T-cell (primary cell): ENCODE results near the gene SLC16A1. TPM values are rescaled to one million over a fixed set of nuclear protein-coding genes. Genes with fewer than 3 reads are reported as not detected.

Experiments
- ATAC-seq, 4 experiments: fragments of 200-7000 bp in 3 of 4; fragments of 150-1000 bp in 1 of 4; cut with Tn5 transposase; replicated peaks in 1 of 4; 1 replicate in 3 of 4; 2 replicates in 1 of 4; pipeline ENCODE4 v1.10.0; 2021; ENCODE audit warnings: moderate library complexity in 3 of 4, mild to moderate bottlenecking in 2 of 4, moderate number of reproducible peaks in 1 of 4
- CTCF ChIA-PET, 2 donors: fragments of 300-600 bp; sonication (Branson Sonifier 250); formaldehyde crosslinking; loops; one replicate each; lab custom pipeline; 2022; ENCODE audit warnings: antibody characterized with exemption in 2 of 2; lab: Charles Lee
- POLR2A ChIA-PET, 2 donors: fragments of 300-600 bp; sonication (Branson Sonifier 250); formaldehyde crosslinking; loops; one replicate each; lab custom pipeline; 2022; ENCODE audit warnings: antibody characterized with exemption in 2 of 2; lab: Charles Lee
- DNase-seq, 35 experiments: peaks; one replicate each; pipeline versions ENCODE4 v3.0.0 to v3.0.0-alpha.2; 2013 to 2023
- H3K27ac ChIP-seq: one replicate; pipeline ENCODE4 v1.5.1; 2013; ENCODE audit warnings: low read length
- H3K27me3 ChIP-seq, 2 experiments: replicated peaks in 1 of 2; 1 replicate in 1 of 2; 2 replicates in 1 of 2; pipeline versions ENCODE4 v1.6.1 to v1.7.0; 2013; ENCODE audit warnings: low read length in 1 of 2, mixed read lengths in 1 of 2; ENCODE audit not compliant: control insufficient read depth in 2 of 2, insufficient read depth in 2 of 2; ENCODE audit errors: extremely low read depth in 1 of 2
- H3K36me3 ChIP-seq, 2 donors: 1 replicate in 1 of 2; 2 replicates in 1 of 2; pipeline versions ENCODE4 v1.6.1 to v1.7.0; 2013; ENCODE audit warnings: low read length in 1 of 2; ENCODE audit not compliant: control insufficient read depth in 2 of 2, insufficient read depth in 1 of 2; ENCODE audit errors: extremely low read depth in 1 of 2
- H3K4me1 ChIP-seq, 2 experiments: 1 replicate in 1 of 2; 2 replicates in 1 of 2; pipeline versions ENCODE4 v1.6.1 to v1.7.0; 2013; ENCODE audit warnings: low read length in 2 of 2, mixed read lengths in 1 of 2; ENCODE audit not compliant: insufficient read depth in 2 of 2, control insufficient read depth in 1 of 2; ENCODE audit errors: extremely low read depth in 1 of 2
- H3K4me3 ChIP-seq, 2 donors: 1 replicate in 1 of 2; 2 replicates in 1 of 2; pipeline versions ENCODE4 v1.5.1 to v1.7.0; 2013; ENCODE audit warnings: mild to moderate bottlenecking in 2 of 2, low read length in 1 of 2, moderate library complexity in 1 of 2; ENCODE audit not compliant: control insufficient read depth in 1 of 2; ENCODE audit errors: extremely low read depth in 1 of 2
- H3K9me3 ChIP-seq: 2 replicates; pipeline ENCODE4 v1.7.0; 2013
- H3K27ac Mint-ChIP-seq, 2 donors: one replicate each; pipeline ENCODE4 v1.8.0; 2020 to 2021; ENCODE audit warnings: mild to moderate bottlenecking in 2 of 2, mixed read lengths in 2 of 2
- H3K27me3 Mint-ChIP-seq, 2 donors: one replicate each; pipeline ENCODE4 v1.8.0; 2021 to 2022; ENCODE audit warnings: mixed read lengths in 2 of 2
- H3K36me3 Mint-ChIP-seq: one replicate; pipeline ENCODE4 v1.8.0; 2021; ENCODE audit warnings: mixed read lengths
- H3K4me1 Mint-ChIP-seq, 3 donors: one replicate each; pipeline ENCODE4 v1.8.0; 2020 to 2022; ENCODE audit warnings: mixed read lengths in 3 of 3, mild to moderate bottlenecking in 1 of 3
- H3K4me3 Mint-ChIP-seq, 3 donors: one replicate each; pipeline ENCODE4 v1.8.0; 2020 to 2022; ENCODE audit warnings: mild to moderate bottlenecking in 3 of 3, mixed read lengths in 3 of 3, moderate library complexity in 3 of 3
- H3K9me3 Mint-ChIP-seq, 3 donors: one replicate each; pipeline ENCODE4 v1.8.0; 2020 to 2022; ENCODE audit warnings: mixed read lengths in 3 of 3
- WGBS: methylation state at CpG from one replicate; pipeline ENCODE4 v1.1.5; 2013; ENCODE audit warnings: missing lambda C conversion rate; ENCODE audit not compliant: insufficient coverage; 5-methylcytosine and 5-hydroxymethylcytosine counted together
- total RNA-seq, 35 experiments: library from RNA in 6 of 35; stranded (reverse) in 6 of 35; fragments of 120-200 nt in 1 of 35; gene quantifications; one replicate each; pipeline versions ENCODE4 v1.2.1 to v1.2.4 and lab custom pipeline; 2013 to 2026

Gene SLC16A1
- total RNA-seq, 5 donors from 2014 or later (not counting 1 experiment from before 2014, with no cell fraction given): 13.3 to 23.2 (median 20.3) TPM

DNA sequence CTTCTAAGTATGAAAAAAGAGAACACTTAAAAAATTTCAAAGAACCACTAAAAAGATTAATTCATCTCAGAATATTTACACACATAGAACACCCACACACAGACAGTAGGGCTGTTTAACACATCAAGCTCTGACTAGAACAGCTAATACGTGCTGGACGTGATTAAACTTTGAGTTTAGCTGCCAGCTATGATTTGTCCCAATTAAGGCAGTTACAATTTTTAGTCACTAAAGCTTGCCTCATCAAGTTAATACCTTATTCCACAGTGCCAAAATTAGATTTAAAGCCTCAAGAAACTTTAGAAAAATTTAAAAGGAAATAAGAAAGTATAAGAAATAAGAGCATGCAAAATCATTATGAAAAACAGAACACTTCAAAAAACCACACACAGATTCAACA, 18.9 kb downstream of the SLC16A1 start:
- Histone ChIP-seq H3K9me3 (no peaks in the 10 kb centered on the region), H3K36me3 (no peaks in the 10 kb centered on the region), H3K27ac (no peak overlapping the region), H3K27me3 (no peaks in the 10 kb centered on the region), H3K4me1 (no peaks in the 10 kb centered on the region), H3K4me3 (no peak overlapping the region)
- H3K4me1 Mint-ChIP-seq: peaks cover 6 to 29% (median 16%) of the 10 kb centered on the region in 3 donors
- POLR2A ChIA-PET: no interaction called here
- no peak overlapping the region for H3K4me3 Mint-ChIP-seq
- H3K36me3 Mint-ChIP-seq: no peaks in the 10 kb centered on the region
- CTCF ChIA-PET: interaction anchor here in 1 of 2 donors (0.6 to 1.4 kb wide), 2 partner anchors 17 to 40 kb away, joined by 3 read pairs; no protein-coding TSS in a partner anchor
- no peaks in the 10 kb centered on the region for H3K9me3 Mint-ChIP-seq
- ATAC-seq (no peak), DNase-seq (no peak)
- H3K27me3 Mint-ChIP-seq: no peaks in the 10 kb centered on the region
- no peak overlapping the region for H3K27ac Mint-ChIP-seq
- 64% methylated on average over 2 of the region's 2 CpGs for WGBS

DNA sequence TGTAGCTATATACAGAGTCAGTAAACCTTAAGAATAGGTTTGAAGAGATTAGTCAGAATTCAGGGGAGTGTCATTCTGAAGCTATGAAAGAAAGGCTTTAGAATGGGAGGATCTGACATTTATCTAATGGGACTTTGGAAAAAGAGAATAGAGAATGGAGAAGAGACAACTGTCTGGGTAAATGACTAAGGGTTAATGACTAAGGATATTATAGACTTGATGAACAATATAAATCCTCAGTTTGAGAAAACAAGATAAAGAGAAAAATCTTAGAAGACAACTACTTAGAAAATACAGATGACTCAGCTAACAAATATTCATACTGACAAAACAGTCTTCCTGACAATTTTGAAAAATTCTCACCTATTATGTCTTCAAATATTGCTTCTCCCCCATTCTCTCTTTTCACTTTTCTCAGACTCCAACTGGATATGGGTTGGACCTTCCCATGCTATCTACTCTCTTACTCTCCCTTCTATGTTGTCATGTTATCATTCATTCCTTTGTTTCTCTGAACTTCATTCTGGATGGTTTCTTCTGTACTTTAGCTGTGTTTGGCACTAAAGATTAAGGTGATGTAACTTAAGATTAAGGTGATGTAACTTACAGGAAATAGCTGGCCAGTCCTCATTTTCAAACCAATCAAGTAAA, 20.4 kb downstream of the SLC16A1 start:
- H3K36me3 ChIP-seq: no peaks in the 10 kb centered on the region

DNA sequence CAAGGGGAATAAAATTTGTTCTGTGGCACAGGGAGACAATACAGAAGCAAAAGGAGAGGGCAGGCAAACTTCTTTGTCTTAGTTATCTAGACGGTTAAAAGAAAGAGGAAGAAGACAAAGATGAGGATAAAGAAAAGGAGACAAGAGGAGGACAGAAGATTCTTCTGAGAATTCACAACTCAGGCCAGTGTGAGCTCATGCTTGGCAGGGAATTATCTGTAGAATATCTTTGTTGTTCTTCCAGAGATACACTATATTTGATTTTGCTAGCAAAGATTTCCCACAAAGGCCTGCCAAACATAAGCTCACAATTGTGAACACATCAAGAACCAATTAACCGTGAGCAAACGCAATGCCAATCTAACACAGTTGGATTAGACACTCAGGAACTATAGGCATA, 21.4 kb downstream of the SLC16A1 start:
- no peak overlapping the region for H3K4me3 ChIP-seq
- ChIA-PET POLR2A (no interaction called here), CTCF (no interaction called here)
- H3K4me1 ChIP-seq: no peaks in the 10 kb centered on the region
- no peak for DNase-seq
- Mint-ChIP-seq H3K27me3 (no peaks in the 10 kb centered on the region), H3K4me3 (no peak overlapping the region), H3K4me1 (peaks cover 6 to 29% (median 16%) of the 10 kb centered on the region in 3 donors), H3K36me3 (no peaks in the 10 kb centered on the region), H3K9me3 (no peaks in the 10 kb centered on the region), H3K27ac (peak overlapping the region in 1 of 2 donors; percentile 56)
- ATAC-seq: no peak
- H3K27ac ChIP-seq: no peak overlapping the region
- no peaks in the 10 kb centered on the region for H3K36me3 ChIP-seq
- no CpG with 5 or more reads among the region's 3 CpGs for WGBS
- no peaks in the 10 kb centered on the region for H3K27me3 ChIP-seq
- H3K9me3 ChIP-seq: no peaks in the 10 kb centered on the region

More for the DNA sequence above, 20.4 kb downstream of the SLC16A1 start:
- Mint-ChIP-seq H3K27me3 (no peaks in the 10 kb centered on the region), H3K4me1 (peaks cover 6 to 29% (median 16%) of the 10 kb centered on the region in 3 donors), H3K4me3 (no peak overlapping the region), H3K27ac (peak overlapping the region; percentile 30 to 72), H3K9me3 (no peaks in the 10 kb centered on the region), H3K36me3 (no peaks in the 10 kb centered on the region)
- Histone ChIP-seq H3K27ac (no peak overlapping the region), H3K4me1 (no peaks in the 10 kb centered on the region), H3K4me3 (no peak overlapping the region), H3K27me3 (no peaks in the 10 kb centered on the region), H3K9me3 (no peaks in the 10 kb centered on the region)
- POLR2A ChIA-PET: no interaction called here
- ATAC-seq (no peak), DNase-seq (no peak)
- CTCF ChIA-PET: no interaction called here

DNA sequence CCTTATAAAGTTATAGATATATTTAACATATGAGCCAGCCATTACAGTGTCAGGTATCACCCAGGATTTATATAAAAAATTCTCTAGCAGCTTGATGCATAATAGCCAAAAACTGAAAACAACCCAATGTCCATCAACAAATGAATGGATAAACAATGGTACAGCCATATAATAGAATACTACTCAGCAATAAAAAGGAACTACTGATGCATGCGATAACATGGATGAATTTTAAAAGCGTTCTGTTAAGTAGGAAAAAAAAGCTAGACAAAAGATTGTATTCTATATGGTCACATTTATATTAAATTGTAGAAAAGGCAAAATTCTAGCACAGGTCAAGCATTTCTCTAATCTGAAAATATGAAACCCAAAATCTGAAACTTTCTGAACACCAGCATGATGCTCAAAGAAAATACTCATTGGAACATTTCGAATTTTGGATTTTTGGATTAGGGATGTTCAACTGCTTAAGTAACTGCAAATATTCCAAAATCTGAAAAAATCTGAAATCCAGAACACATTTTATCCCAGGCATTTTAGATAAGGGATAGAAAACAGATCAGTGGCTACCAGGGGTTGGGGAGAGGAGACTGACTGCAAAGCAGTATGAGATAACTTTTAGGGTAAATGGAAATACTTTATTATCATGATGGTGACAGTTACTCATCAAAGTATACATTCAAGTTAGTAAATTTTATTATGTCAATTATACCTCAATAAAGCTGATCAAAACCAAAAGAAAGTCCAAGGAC, 22.0 kb downstream of the SLC16A1 start:
- no peak overlapping the region for H3K27ac Mint-ChIP-seq
- H3K27me3 Mint-ChIP-seq: no peaks in the 10 kb centered on the region
- ChIA-PET POLR2A (no interaction called here), CTCF (no interaction called here)
- peaks cover 1% of the 10 kb centered on the region for H3K36me3 Mint-ChIP-seq
- H3K4me1 ChIP-seq: no peaks in the 10 kb centered on the region
- peaks cover 6 to 29% (median 16%) of the 10 kb centered on the region in 3 donors for H3K4me1 Mint-ChIP-seq
- H3K27me3 ChIP-seq: no peaks in the 10 kb centered on the region
- no peak overlapping the region for H3K4me3 Mint-ChIP-seq
- DNase-seq: no peak
- WGBS: no CpG with 5 or more reads among the region's 3 CpGs
- no peak overlapping the region for H3K4me3 ChIP-seq
- H3K27ac ChIP-seq: no peak overlapping the region
- no peaks in the 10 kb centered on the region for H3K9me3 ChIP-seq
- H3K9me3 Mint-ChIP-seq: no peaks in the 10 kb centered on the region
- no peak for ATAC-seq
- no peaks in the 10 kb centered on the region for H3K36me3 ChIP-seq

- Mint-ChIP-seq H3K4me3 (no peak overlapping the region), H3K4me1 (peaks cover 0 to 5% (median 2%) of the 10 kb centered on the region in 3 donors), H3K27me3 (no peaks in the 10 kb centered on the region), H3K36me3 (peaks cover 14% of the 10 kb centered on the region), H3K27ac (no peak overlapping the region), H3K9me3 (no peaks in the 10 kb centered on the region)
- H3K4me3 ChIP-seq: no peak overlapping the region
- ATAC-seq (no peak), DNase-seq (no peak)
- WGBS: no CpG with 5 or more reads among the region's 4 CpGs
- no peaks in the 10 kb centered on the region for H3K9me3 ChIP-seq
- H3K27me3 ChIP-seq: no peaks in the 10 kb centered on the region
- H3K36me3 ChIP-seq: no peaks in the 10 kb centered on the region
- no peak overlapping the region for H3K27ac ChIP-seq
- ChIA-PET CTCF (interaction anchor here in 1 of 2 donors (0.9 kb wide), 1 partner anchor 143 kb away, joined by 3 read pairs; the partner anchor contains the start of gene LRIG2), POLR2A (interaction anchor here in 1 of 2 donors (0.6 kb wide), 1 partner anchor 115 kb away, joined by 3 read pairs; no protein-coding TSS in a partner anchor)
- no peaks in the 10 kb centered on the region for H3K4me1 ChIP-seq
Measured at GRCh38 chr1:112929979-112930378, 26.0 kb downstream of the SLC16A1 start.

GRCh38 chr1:112927462-112927990, 28.5 kb downstream of the SLC16A1 start:
- ATAC-seq (no peak), DNase-seq (no peak)
- Mint-ChIP-seq H3K27me3 (no peaks in the 10 kb centered on the region), H3K4me3 (no peak overlapping the region), H3K36me3 (peaks cover 25% of the 10 kb centered on the region), H3K4me1 (no peaks in the 10 kb centered on the region), H3K9me3 (no peaks in the 10 kb centered on the region), H3K27ac (no peak overlapping the region)
- Histone ChIP-seq H3K4me1 (no peaks in the 10 kb centered on the region), H3K27me3 (no peaks in the 10 kb centered on the region), H3K4me3 (no peak overlapping the region), H3K36me3 (peaks cover 3 to 8% of the 10 kb centered on the region in 2 donors), H3K9me3 (no peaks in the 10 kb centered on the region), H3K27ac (no peak overlapping the region)
- ChIA-PET POLR2A (no interaction called here), CTCF (no interaction called here)
- 100% methylated on average over 1 of the region's 2 CpGs for WGBS
